Coronary artery (tissue), 2 donors: ENCODE results near the gene IQCK.

Source experiments
- DNase-seq: peaks from one replicate; pipeline ENCODE4 v3.0.0-alpha.2; 2017; ENCODE audit warnings: low spot score
- H3K27ac ChIP-seq, 2 donors: fragments of 200-600 bp; sonication (generic); one replicate each; pipeline ENCODE4 v1.5.1; 2016 to 2019
- H3K4me3 ChIP-seq: fragments of 200-600 bp; sonication (generic); 2 replicates; pipeline ENCODE4 v1.5.1; 2016; ENCODE audit warnings: mild to moderate bottlenecking, moderate library complexity
- TF ChIP-seq, protein P1 (sequence below): fragments of 200-600 bp; sonication (generic); IDR thresholded peaks from one replicate; pipeline ENCODE4 v1.5.1; 2019; ENCODE audit warnings: antibody characterized with exemption

The IQCK gene

DNA sequence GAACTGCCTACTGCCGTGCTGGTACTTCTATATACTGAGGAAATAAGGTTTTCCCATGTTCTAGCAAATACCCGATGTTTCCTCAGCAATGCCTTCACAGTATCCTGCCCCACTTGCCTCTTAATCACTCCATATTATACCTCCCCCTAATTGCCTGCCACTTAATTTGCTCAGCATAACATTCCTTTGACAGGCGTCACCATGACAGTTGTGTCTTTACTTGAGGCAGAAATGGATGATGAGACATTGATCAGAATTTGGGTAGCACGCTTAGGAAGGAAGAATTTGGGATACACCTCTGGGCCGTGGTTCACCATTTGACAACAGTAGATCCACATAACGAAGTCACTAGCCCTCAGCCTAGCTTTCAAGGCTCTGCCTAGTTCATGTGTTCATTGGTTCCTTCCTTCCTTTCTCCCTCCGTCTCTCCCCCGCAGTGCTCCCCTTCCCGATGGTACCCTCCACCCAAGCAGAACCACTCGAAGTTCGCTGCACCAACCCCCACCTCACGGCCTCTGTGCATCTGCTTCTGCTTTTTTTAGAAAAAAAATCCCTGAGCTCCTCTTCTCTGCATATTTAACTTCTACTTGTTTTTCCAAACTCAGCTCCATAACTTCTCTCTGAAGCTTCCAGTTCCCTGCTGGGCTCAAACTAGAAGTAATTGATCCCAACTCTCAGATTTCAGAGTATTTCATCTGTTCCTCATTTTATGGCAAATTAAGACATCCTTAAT, 19.4 kb downstream of the IQCK start:
- Histone ChIP-seq H3K4me3 (no peak overlapping the region), H3K27ac (no peak overlapping the region)
- TF ChIP-seq, protein P1, sequence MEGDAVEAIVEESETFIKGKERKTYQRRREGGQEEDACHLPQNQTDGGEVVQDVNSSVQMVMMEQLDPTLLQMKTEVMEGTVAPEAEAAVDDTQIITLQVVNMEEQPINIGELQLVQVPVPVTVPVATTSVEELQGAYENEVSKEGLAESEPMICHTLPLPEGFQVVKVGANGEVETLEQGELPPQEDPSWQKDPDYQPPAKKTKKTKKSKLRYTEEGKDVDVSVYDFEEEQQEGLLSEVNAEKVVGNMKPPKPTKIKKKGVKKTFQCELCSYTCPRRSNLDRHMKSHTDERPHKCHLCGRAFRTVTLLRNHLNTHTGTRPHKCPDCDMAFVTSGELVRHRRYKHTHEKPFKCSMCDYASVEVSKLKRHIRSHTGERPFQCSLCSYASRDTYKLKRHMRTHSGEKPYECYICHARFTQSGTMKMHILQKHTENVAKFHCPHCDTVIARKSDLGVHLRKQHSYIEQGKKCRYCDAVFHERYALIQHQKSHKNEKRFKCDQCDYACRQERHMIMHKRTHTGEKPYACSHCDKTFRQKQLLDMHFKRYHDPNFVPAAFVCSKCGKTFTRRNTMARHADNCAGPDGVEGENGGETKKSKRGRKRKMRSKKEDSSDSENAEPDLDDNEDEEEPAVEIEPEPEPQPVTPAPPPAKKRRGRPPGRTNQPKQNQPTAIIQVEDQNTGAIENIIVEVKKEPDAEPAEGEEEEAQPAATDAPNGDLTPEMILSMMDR, result no peak
- DNase-seq, result no peak

DNA sequence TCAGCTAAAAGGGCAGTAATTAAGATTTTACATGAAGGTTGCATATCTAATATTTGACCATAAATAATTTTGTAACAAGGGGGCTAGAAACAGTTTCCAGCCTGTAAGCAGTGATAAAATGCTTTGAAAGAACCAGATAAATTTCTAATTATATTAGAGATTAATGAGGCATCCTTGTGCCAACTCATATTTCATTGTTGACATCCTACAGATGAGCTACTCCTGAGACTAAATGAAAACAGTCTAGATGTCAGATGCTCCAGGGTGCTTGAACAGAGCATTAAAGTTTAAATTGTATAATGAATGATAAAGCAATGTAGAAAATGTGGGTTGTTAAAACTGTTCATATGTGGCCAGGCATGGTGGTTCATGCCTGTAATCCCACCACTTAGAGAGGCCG, 23.3 kb downstream of the IQCK start:
- DNase-seq, result no peak
- no peak overlapping the region for H3K4me3 ChIP-seq
- H3K27ac ChIP-seq, result no peak overlapping the region
- TF ChIP-seq, protein P1, result no peak

DNA sequence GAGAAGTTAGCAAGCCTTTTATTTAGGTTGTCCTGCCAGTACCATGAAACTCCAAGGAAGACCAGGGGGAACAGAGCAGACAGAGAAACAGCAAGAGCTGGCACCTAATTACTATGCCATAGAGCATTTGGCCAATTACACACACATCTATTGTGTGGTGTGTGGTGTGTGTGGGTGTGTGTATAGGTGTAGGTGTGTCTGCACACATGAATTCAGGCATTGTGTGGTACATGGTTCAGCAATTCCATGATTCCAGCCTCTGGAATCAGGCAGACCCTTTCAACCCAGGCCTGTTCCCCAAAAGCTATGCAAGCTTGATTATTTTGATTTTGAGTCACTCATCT, 25.7 kb downstream of the IQCK start:
- H3K27ac ChIP-seq, result no peak overlapping the region
- TF ChIP-seq, protein P1, result no peak
- no peak for DNase-seq
- no peak overlapping the region for H3K4me3 ChIP-seq

DNA sequence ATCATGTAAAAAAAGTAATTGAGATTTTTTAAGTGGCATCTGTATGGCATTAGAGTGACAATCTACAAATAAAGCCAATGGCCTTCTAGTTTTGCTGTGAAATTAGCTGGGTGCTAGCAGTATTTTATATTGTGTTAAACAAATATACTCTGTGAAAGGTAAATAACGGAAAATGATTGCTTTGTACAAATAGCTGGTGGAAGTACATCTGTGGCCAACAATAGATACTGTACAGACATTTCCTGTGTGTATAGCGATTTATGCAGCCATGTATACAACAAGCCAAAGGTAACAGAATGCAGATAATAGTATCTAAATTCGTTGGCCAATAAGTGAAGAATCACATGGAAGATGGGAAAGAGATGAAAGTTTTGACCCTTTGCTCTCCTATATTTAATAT, 26.6 kb downstream of the IQCK start:
- H3K27ac ChIP-seq, result no peak overlapping the region
- TF ChIP-seq, protein P1, result no peak
- H3K4me3 ChIP-seq, result no peak overlapping the region
- no peak for DNase-seq

DNA sequence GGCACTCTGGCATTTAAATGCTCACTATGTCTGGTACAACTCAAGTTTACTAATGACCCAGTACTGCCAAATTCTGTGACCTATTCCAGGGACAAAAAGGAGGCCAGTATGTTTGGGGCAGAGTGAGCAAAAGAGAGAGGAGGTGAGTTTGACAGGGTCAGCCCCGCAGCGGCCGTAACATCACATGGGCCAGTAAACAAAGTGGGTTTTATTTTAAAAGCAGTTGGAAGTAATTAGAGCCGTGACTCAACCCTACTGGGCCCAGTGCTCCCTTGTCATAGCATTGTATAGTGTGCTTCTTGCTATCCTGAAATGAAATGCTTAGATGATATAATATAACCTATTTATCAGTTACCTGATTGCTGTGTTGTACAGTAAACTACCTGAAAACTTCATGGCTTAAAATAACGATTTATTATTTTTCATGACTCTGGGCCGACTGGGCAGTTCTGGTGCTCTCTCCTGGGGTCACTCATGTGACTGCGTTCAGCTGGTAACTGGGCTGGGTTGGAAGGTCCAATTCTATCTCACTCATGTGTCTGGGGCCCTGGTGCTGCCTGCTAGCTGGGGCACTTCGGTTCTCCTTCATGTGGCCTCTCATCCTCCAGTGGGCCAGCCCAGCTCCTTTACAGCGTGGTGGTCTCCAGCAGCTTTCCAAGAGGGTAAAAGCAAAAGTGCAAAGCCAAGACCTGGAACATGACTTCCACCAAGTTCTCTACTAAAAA, 27.4 kb downstream of the IQCK start:
- H3K27ac ChIP-seq, result no peak overlapping the region

DNA sequence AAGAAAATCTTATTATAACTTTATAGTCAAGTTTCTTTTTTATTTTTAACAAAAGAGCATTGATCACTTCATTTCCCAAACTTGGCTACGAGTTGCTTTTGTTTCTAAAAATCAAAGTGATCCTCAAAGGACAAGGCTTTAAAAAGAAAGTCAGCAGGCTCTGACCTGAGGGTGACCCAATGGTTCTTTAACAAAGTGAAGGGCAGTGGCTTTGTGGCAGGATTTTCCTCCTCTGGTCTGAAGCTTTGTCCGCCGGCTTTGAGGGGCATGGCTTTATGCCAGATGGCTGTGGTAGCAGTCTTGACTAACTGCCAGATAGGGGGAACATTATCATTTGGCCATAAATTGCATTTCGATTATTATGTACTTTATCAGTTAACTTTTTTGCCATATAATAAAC, 28.5 kb downstream of the IQCK start:
- no peak overlapping the region for H3K27ac ChIP-seq

More for the DNA sequence above, 27.4 kb downstream of the IQCK start:
- TF ChIP-seq, protein P1, result no peak
- DNase-seq, result no peak
- H3K4me3 ChIP-seq, result no peak overlapping the region

More for the DNA sequence above, 28.5 kb downstream of the IQCK start:
- TF ChIP-seq, protein P1, result no peak
- no peak overlapping the region for H3K4me3 ChIP-seq
- DNase-seq, result no peak
